Astrocyte of the hippocampus (primary cell): Measurements from ENCODE around the gene HOXC10.

Experiments
- DNase-seq: peaks from one replicate; pipeline ENCODE4 v3.0.0; 2011; ENCODE audit warnings: low read depth, low spot score

Gene HOXC10

GRCh38 chr12:53984901-53985691 is at the start of gene HOXC10:
Gene HOXC10 (plus strand): TSS chr12:53985146. CDS start chr12:53985260, 114 bp downstream.
- peak; percentile 47 for DNase-seq

DNA sequence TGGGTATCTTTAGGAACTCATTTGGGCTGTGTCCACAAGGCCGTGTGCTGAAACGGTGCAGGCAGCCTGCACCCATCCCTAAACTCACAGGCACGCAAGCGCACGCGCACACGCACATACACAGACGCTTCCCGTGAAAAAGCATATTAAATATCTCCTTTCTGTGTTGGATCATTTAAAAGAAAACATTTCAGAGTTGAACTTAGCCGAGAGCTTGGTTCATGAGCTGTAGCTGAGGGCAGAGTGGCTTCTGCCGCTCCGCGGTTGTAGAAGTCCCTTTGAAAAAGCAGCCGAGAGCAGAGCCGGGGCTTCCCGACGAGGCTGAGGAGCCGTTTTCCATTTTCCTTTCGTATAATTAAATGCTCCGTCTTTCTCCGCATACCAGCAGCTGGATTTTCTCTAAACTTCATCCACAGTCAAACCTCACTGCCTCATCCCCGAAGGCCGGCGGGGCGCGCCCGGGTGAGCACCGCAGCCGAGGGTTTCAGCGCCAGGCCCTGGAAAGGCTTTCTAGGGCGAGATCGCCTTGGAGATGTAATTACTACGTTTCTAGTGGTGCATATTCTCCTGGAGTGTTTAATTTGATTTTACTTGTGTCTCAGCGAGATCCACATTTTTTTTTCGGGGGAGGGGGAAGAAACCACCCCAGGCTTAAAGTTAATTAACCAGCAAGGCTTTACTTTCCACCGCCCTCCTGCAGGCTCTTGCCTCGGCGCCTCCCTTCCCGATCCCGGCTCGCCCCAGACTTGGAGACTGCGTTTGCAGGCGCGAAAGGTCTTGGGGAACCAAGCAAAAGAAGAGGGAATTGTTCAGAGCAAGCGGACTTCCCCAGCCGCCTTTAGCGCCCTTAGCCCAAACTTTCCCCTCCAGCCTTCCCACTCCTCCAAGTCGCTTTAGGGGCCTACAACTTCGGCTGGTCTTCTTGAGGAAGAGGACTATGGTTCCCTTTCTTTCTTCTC is 49.3 kb upstream of the HOXC10 start:
- no peak for DNase-seq

GRCh38 chr12:53937099-53937498 is 47.8 kb upstream of the HOXC10 start:
- no peak for DNase-seq

- DNase-seq: no peak
Observed at GRCh38 chr12:53937596-53938325, 47.2 kb upstream of the HOXC10 start.

GRCh38 chr12:53938326-53939140 is 46.4 kb upstream of the HOXC10 start, which contains the start of gene HOXC13:
Gene HOXC13 (plus strand): TSS chr12:53938831. CDS start chr12:53938907, 76 bp downstream.
- no peak for DNase-seq

GRCh38 chr12:53939141-53940108 is 45.5 kb upstream of the HOXC10 start:
- DNase-seq: no peak

DNA sequence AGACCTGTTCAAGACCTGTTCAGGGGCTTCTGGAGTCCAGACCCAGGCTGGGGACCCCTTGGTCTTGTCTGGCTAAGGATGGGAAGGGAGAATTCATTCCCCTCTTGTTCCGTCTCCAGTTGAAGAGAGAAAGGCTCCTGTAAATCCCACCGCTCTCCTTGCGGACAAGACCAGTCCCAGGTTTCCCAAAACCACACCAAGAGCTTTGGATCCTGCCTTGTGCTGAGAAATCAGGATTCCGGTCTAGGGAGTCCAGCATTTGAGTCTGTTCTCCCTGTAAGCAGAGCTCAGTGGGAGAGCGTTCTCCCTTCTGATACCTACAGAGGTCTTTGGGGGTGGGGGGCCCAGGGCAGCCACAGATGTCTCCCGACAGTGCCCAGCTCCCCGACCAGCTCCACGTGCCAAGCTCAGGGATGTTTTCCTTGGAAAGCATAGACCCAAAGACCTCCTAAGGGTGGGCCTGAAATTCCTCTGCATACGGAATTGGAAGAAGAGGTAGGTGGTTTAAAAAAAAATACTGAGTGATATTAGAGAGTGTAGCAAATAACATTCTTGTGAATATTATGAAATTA is 44.4 kb upstream of the HOXC10 start:
- no peak for DNase-seq

- DNase-seq: no peak
Observed at GRCh38 chr12:53941187-53941586, 43.8 kb upstream of the HOXC10 start.

GRCh38 chr12:53941750-53942149 is 43.2 kb upstream of the HOXC10 start:
- DNase-seq: no peak

DNA sequence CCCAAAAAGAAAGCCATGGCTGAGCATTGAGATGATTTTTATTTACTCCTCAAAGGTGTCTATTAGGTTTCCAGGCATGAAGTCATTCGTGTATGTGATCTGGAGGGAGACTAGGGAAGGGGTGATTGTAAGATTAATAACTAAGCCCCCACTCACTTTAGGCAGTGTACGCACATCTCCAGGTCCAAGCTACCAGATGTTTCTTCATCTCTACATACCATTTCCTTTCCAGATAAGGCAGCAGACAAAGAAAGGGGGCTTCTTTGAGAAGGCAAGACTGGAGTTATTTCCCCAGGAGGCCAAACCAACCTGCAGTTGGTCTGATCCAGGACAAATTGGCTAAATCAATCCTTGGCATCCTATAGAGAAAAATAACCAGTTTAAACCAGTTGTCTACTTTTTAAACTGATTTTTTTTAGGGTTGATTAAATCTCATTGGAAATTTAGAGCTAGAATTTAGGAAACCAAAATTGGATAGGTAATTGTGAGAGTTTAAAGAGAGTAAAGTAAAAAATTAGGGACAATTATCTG is 42.4 kb upstream of the HOXC10 start:
- no peak for DNase-seq

DNA sequence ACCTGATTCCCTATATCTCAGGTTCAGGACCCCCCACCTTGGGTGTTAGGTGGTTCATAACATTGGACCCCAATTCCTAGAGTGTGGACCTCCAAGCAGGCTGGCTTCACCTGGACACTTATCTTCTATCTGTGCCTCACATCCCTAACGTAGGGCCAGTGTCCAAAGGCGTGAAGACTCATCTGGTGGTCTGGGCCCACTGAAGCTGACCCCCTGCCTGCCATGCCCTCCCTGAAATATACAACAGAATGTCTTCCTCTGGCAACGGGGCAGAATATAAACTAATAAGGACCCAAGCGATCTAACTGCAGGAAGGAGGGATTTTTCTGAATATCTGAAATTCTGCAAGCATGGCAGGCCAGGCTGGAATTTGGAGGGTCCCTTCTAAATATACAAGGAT is 40.7 kb upstream of the HOXC10 start:
- no peak for DNase-seq

GRCh38 chr12:53944907-53945847 is 39.8 kb upstream of the HOXC10 start:
- DNase-seq: no peak

- DNase-seq: no peak
Observed at GRCh38 chr12:53947743-53948142, 37.2 kb upstream of the HOXC10 start.

GRCh38 chr12:53948650-53949593 is 36.0 kb upstream of the HOXC10 start:
- DNase-seq: no peak

DNA sequence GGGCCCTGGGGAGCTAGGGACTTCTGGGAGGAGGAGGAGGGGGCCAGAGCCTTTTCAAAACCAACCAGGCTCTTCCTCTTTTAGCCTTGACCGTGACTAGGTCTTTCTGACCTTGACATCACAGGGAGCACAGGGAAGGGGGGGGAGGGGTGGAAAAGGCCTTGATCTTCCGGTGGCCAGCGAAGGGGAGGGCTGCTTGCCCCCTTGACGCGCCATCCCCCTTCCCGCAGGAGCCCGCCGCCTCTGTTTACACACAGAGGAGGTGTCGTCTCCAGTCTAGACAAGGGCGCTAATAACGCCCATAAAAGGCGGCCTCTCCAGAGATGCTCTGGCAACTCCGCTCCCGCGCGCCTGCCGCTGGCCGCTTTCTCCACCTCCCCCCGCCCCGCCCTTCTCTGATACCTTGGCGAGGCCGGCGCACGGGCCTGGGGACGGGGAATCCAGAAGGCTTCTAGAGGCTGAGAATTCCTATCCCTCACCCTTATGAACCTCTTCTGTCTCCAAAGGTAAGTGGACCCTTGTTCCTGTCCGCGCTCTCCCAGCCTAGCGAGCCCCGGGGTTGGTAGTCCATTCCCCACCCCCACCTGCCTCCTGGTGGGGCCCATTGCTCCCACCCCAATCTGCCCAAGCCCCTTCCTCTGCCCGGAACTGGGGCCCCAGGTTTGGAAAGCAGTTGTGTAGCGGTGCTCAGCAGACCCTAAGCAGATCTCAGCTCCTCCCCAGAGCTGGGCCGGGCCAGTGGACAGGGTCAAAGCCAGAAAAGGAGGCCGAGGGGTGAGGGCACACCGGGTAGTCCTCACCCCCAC is 35.1 kb upstream of the HOXC10 start:
- no peak for DNase-seq

GRCh38 chr12:53950437-53950773 is 34.5 kb upstream of the HOXC10 start:
- no peak for DNase-seq
